Measurements from ENCODE around the gene UNC50.
"Not testable (repeated sequence)": the region's sequence is repeated elsewhere in the genome, so short reads cannot be mapped to it uniquely, and the experiment has no call there.

Gene UNC50

GRCh38 chr2:98608962-98609604 lies 694 bp downstream of the UNC50 start:
- peak in 6 of 51 donors; percentile 35 to 50 (median 44) for DNase-seq

- DNase-seq, result no peak
These were observed 5.8 kb downstream of the UNC50 start for GRCh38 chr2:98614024-98614739.

- no peak for DNase-seq
These were observed 7.1 kb downstream of the UNC50 start for GRCh38 chr2:98615481-98615880.

- DNase-seq, result no peak
These were observed 8.8 kb downstream of the UNC50 start for GRCh38 chr2:98617149-98617548.

- peak in 5 of 51 donors; percentile 2 to 9 (median 6) for DNase-seq
These were observed 15.3 kb downstream of the UNC50 start for GRCh38 chr2:98623657-98624056.

- DNase-seq, result no peak
These were observed 24.0 kb downstream of the UNC50 start for GRCh38 chr2:98632351-98632750.

- no peak for DNase-seq
These were observed 26.2 kb downstream of the UNC50 start for GRCh38 chr2:98634406-98635092.

GRCh38 chr2:98637401-98638147 lies 29.2 kb downstream of the UNC50 start:
- no peak for DNase-seq

GRCh38 chr2:98643496-98644100 lies 35.2 kb downstream of the UNC50 start:
- no peak for DNase-seq

GRCh38 chr2:98647636-98648035 lies 39.2 kb downstream of the UNC50 start:
- DNase-seq, result no peak

- DNase-seq, result no peak
These were observed 40.1 kb downstream of the UNC50 start for GRCh38 chr2:98648451-98648850.

GRCh38 chr2:98649135-98649991 lies 41.0 kb downstream of the UNC50 start:
- DNase-seq, result peak in 50 of 51 donors; percentile 1 to 88 (median 50)

GRCh38 chr2:98649992-98650375 lies 41.6 kb downstream of the UNC50 start:
- no peak for DNase-seq

GRCh38 chr2:98650998-98651397 lies 42.6 kb downstream of the UNC50 start:
- DNase-seq, result no peak

- no peak for DNase-seq
These were observed 46.5 kb downstream of the UNC50 start for GRCh38 chr2:98654699-98655495.

GRCh38 chr2:98656800-98657199 lies 48.4 kb downstream of the UNC50 start:
- no peak for DNase-seq

GRCh38 chr2:98658816-98659490 lies 50.6 kb downstream of the UNC50 start:
- DNase-seq, result no peak

- not testable (repeated sequence) for DNase-seq
These were observed 51.1 kb downstream of the UNC50 start for GRCh38 chr2:98659491-98659840.

- no peak for DNase-seq
These were observed 55.2 kb downstream of the UNC50 start for GRCh38 chr2:98663511-98664090.
